HG03565 (cell line): ENCODE results near the gene SHC1.

Experiments used
- ATAC-seq: cut with Tn5 transposase; IDR thresholded peaks from one replicate; pipeline ENCODE4 v1.9.1; 2021; ENCODE audit warnings: mild to moderate bottlenecking, moderate library complexity; ENCODE audit not compliant: unreplicated experiment

SHC1 gene

GRCh38 chr1:154970631-154971340 is at the start of gene SHC1:
SHC1 (minus strand) TSS chr1:154970747; CDS start chr1:154970526, 221 bp downstream.
- no peak for ATAC-seq

GRCh38 chr1:155019377-155020245 is 49.1 kb upstream of the SHC1 start:
- ATAC-seq = no peak

- ATAC-seq = no peak
Observed at GRCh38 chr1:155018617-155019348, 48.2 kb upstream of the SHC1 start.

GRCh38 chr1:155017946-155018316 is 47.4 kb upstream of the SHC1 start:
- ATAC-seq = no peak

- ATAC-seq = peak; percentile 74
Observed at GRCh38 chr1:155017041-155017945, 46.7 kb upstream of the SHC1 start.

- ATAC-seq = no peak
Observed at GRCh38 chr1:155016231-155016831, 45.8 kb upstream of the SHC1 start.

GRCh38 chr1:155015527-155016230 is 45.1 kb upstream of the SHC1 start:
- ATAC-seq = no peak

GRCh38 chr1:155014709-155015508 is 44.4 kb upstream of the SHC1 start:
- ATAC-seq = no peak

- no peak for ATAC-seq
Observed at GRCh38 chr1:155013632-155014031, 43.1 kb upstream of the SHC1 start.

GRCh38 chr1:155012776-155013602 is 42.4 kb upstream of the SHC1 start:
- no peak for ATAC-seq

- ATAC-seq = no peak
Observed at GRCh38 chr1:155012026-155012546, 41.5 kb upstream of the SHC1 start.

GRCh38 chr1:155011437-155012025 is 41.0 kb upstream of the SHC1 start:
- no peak for ATAC-seq

GRCh38 chr1:155011004-155011416 is 40.5 kb upstream of the SHC1 start:
- ATAC-seq = no peak

GRCh38 chr1:155010211-155010918 is 39.8 kb upstream of the SHC1 start:
- ATAC-seq = no peak

GRCh38 chr1:155009742-155010141 is 39.2 kb upstream of the SHC1 start:
- no peak for ATAC-seq

GRCh38 chr1:155009221-155009711 is 38.7 kb upstream of the SHC1 start:
- no peak for ATAC-seq
